H1 (cell line): Measurements from ENCODE around the gene PTPN5. TPM values are rescaled to one million over a fixed set of nuclear protein-coding genes. Genes with fewer than 3 reads are reported as not detected.

Experiments used
- BACH1 ChIP-seq: IDR thresholded peaks from 2 replicates; pipeline ENCODE4 v1.6.1; 2012; ENCODE audit warnings: low read length, improper control_type of control experiment
- RBBP5 ChIP-seq: IDR thresholded peaks from 2 replicates; pipeline ENCODE4 v1.7.1; 2012; ENCODE audit warnings: low read depth, mild to moderate bottlenecking, inconsistent platforms, low read length, moderate library complexity, borderline replicate concordance
- polyA plus RNA-seq, 7 experiments: library from polyadenylated mRNA; depleted of rRNA in 3 of 7; stranded (reverse) in 5 of 7; unstranded in 2 of 7; fragments of >200 nt in 5 of 7; fragments of 200-250 nt in 2 of 7; gene quantifications; 1 replicate in 5 of 7; 2 replicates in 1 of 7; 4 replicates in 1 of 7; pipeline versions ENCODE4 v1.2.1 to v1.2.3, GENCODE V29; 2011 to 2013; ENCODE audit warnings: missing spikeins in 2 of 7, mixed read lengths in 2 of 7
- total RNA-seq: library from RNA; stranded (reverse); fragmentation: NEBNext Ultra II Directional; extraction: Animal tissue kit (Norgen Biotek cat#: 25700); gene quantifications from 2 replicates; pipeline ENCODE4 v1.2.1, GENCODE V29; 2021
- TF ChIP-seq, protein P1 (sequence below): fragments of 300-600 bp; sonication (generic); IDR thresholded peaks from 2 replicates; pipeline ENCODE4 v1.7.1; 2012; ENCODE audit warnings: low read length, moderate library complexity, mild to moderate bottlenecking, inconsistent platforms; ENCODE audit not compliant: insufficient replicate concordance

Gene PTPN5
- total and polyA plus RNA-seq, 2 of the 8 experiments (the other 6 are each of a cell fraction or from before 2014, with no cell fraction given), result 8.4 to 12.9 TPM

- TF ChIP-seq, protein P1, sequence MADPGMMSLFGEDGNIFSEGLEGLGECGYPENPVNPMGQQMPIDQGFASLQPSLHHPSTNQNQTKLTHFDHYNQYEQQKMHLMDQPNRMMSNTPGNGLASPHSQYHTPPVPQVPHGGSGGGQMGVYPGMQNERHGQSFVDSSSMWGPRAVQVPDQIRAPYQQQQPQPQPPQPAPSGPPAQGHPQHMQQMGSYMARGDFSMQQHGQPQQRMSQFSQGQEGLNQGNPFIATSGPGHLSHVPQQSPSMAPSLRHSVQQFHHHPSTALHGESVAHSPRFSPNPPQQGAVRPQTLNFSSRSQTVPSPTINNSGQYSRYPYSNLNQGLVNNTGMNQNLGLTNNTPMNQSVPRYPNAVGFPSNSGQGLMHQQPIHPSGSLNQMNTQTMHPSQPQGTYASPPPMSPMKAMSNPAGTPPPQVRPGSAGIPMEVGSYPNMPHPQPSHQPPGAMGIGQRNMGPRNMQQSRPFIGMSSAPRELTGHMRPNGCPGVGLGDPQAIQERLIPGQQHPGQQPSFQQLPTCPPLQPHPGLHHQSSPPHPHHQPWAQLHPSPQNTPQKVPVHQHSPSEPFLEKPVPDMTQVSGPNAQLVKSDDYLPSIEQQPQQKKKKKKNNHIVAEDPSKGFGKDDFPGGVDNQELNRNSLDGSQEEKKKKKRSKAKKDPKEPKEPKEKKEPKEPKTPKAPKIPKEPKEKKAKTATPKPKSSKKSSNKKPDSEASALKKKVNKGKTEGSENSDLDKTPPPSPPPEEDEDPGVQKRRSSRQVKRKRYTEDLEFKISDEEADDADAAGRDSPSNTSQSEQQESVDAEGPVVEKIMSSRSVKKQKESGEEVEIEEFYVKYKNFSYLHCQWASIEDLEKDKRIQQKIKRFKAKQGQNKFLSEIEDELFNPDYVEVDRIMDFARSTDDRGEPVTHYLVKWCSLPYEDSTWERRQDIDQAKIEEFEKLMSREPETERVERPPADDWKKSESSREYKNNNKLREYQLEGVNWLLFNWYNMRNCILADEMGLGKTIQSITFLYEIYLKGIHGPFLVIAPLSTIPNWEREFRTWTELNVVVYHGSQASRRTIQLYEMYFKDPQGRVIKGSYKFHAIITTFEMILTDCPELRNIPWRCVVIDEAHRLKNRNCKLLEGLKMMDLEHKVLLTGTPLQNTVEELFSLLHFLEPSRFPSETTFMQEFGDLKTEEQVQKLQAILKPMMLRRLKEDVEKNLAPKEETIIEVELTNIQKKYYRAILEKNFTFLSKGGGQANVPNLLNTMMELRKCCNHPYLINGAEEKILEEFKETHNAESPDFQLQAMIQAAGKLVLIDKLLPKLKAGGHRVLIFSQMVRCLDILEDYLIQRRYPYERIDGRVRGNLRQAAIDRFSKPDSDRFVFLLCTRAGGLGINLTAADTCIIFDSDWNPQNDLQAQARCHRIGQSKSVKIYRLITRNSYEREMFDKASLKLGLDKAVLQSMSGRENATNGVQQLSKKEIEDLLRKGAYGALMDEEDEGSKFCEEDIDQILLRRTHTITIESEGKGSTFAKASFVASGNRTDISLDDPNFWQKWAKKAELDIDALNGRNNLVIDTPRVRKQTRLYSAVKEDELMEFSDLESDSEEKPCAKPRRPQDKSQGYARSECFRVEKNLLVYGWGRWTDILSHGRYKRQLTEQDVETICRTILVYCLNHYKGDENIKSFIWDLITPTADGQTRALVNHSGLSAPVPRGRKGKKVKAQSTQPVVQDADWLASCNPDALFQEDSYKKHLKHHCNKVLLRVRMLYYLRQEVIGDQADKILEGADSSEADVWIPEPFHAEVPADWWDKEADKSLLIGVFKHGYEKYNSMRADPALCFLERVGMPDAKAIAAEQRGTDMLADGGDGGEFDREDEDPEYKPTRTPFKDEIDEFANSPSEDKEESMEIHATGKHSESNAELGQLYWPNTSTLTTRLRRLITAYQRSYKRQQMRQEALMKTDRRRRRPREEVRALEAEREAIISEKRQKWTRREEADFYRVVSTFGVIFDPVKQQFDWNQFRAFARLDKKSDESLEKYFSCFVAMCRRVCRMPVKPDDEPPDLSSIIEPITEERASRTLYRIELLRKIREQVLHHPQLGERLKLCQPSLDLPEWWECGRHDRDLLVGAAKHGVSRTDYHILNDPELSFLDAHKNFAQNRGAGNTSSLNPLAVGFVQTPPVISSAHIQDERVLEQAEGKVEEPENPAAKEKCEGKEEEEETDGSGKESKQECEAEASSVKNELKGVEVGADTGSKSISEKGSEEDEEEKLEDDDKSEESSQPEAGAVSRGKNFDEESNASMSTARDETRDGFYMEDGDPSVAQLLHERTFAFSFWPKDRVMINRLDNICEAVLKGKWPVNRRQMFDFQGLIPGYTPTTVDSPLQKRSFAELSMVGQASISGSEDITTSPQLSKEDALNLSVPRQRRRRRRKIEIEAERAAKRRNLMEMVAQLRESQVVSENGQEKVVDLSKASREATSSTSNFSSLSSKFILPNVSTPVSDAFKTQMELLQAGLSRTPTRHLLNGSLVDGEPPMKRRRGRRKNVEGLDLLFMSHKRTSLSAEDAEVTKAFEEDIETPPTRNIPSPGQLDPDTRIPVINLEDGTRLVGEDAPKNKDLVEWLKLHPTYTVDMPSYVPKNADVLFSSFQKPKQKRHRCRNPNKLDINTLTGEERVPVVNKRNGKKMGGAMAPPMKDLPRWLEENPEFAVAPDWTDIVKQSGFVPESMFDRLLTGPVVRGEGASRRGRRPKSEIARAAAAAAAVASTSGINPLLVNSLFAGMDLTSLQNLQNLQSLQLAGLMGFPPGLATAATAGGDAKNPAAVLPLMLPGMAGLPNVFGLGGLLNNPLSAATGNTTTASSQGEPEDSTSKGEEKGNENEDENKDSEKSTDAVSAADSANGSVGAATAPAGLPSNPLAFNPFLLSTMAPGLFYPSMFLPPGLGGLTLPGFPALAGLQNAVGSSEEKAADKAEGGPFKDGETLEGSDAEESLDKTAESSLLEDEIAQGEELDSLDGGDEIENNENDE, result no peak
- no peak for TF ChIP-seq BACH1
- no peak for TF ChIP-seq RBBP5
Measured at GRCh38 chr11:18682466-18682865, 109.1 kb downstream of the PTPN5 start (continued).
